Measurements from ENCODE around the gene HSPB2. TPM values are rescaled to one million over a fixed set of nuclear protein-coding genes. Genes with fewer than 3 reads are reported as not detected.

HSPB2 gene
- total RNA-seq, 6 experiments from 2014 or later, result 0.20 to 0.49 TPM; not detected in 4

DNA sequence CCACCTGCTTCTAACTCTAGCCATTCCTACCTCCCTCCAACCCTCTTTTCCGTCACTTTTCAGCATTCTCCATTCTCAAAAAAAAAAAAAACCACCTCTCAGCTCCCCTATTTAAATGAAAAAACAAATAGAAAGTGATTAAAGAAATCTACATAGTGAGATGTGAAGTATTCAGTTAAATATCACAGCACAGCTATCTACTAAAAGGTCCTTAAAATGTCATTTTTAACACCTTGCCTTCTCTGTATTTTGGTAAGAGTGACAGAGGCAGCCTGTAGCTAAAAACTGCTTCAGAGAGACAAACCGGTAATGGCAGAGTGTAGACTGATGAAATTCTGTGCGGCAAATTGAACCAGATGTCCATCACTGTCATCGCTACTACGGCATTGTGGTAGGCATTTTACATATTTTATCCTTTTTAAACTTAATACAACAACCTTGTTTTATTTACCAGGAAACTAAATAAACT lies 40.8 kb upstream of the HSPB2 start:
- no peaks in the 10 kb centered on the region for H3K9me3 ChIP-seq
- intact Hi-C loops (cut with DNase I), result no loop called here
- 53% methylated on average over 5 of the region's 5 CpGs for WGBS (ENCODE audit: insufficient coverage, low coverage, low lambda C conversion rate, missing lambda C conversion rate)
- H3K4me3 ChIP-seq, result peak overlapping the region; percentile 83 to 98 (median 89)
- H3K4me1 ChIP-seq, result peaks cover 0 to 16% (median 4%) of the 10 kb centered on the region in 4 donors
- peak in 2 of 4 donors; percentile 13 to 20 for ATAC-seq
- no peak for TF ChIP-seq POLR2A (IDR thresholded peaks at IDR 0.05)
- TF ChIP-seq, protein P1, sequence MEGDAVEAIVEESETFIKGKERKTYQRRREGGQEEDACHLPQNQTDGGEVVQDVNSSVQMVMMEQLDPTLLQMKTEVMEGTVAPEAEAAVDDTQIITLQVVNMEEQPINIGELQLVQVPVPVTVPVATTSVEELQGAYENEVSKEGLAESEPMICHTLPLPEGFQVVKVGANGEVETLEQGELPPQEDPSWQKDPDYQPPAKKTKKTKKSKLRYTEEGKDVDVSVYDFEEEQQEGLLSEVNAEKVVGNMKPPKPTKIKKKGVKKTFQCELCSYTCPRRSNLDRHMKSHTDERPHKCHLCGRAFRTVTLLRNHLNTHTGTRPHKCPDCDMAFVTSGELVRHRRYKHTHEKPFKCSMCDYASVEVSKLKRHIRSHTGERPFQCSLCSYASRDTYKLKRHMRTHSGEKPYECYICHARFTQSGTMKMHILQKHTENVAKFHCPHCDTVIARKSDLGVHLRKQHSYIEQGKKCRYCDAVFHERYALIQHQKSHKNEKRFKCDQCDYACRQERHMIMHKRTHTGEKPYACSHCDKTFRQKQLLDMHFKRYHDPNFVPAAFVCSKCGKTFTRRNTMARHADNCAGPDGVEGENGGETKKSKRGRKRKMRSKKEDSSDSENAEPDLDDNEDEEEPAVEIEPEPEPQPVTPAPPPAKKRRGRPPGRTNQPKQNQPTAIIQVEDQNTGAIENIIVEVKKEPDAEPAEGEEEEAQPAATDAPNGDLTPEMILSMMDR (IDR thresholded peaks at IDR 0.05), result no peak
- H3K36me3 ChIP-seq, result peaks cover 0 to 21% (median 2%) of the 10 kb centered on the region in 4 donors
- peak overlapping the region; percentile 89 to 91 (median 90) for H3K27ac ChIP-seq
- no peak for DNase-seq
- H3K27me3 ChIP-seq, result no peaks in the 10 kb centered on the region

DNA sequence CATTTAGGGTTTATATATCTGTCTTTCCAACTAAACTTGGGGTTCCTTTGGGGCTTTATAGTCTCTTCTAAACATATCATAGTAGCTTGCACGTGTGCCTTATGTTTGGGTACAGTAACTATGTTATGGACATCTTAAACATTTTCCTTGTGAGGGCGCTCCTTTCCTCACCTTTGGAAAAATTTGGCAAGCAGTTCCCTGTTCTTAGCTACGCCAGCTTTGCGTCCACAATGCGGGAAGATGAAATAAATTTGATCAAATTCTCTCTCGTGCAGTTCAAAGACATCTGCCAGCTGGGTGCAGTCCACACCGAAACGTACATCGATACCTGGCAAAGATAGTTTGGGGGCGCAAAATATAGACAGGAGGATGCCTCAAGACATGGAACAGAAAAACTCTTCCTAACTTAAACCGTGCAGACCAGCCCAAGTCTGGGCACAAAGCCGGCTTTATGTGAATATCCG lies 34.1 kb upstream of the HSPB2 start:
- WGBS (ENCODE audit: insufficient coverage, low coverage, low lambda C conversion rate, missing lambda C conversion rate), result 0% methylated on average over 13 of the region's 13 CpGs
- peaks cover 0 to 6% (median 0%) of the 10 kb centered on the region in 4 donors for H3K4me1 ChIP-seq
- H3K4me3 ChIP-seq, result peak overlapping the region; percentile 50 to 63 (median 62)
- intact Hi-C loops (cut with DNase I), result no loop called here
- no peak for DNase-seq
- no peaks in the 10 kb centered on the region for H3K9me3 ChIP-seq
- peak overlapping the region; percentile 83 to 92 (median 91) for H3K27ac ChIP-seq
- no peaks in the 10 kb centered on the region for H3K36me3 ChIP-seq
- H3K27me3 ChIP-seq, result no peaks in the 10 kb centered on the region
- peak in 3 of 4 donors; percentile 6 to 31 (median 20) for ATAC-seq
- TF ChIP-seq POLR2A (IDR thresholded peaks at IDR 0.05), result no peak
- TF ChIP-seq, protein P1 (IDR thresholded peaks at IDR 0.05), result no peak

DNA sequence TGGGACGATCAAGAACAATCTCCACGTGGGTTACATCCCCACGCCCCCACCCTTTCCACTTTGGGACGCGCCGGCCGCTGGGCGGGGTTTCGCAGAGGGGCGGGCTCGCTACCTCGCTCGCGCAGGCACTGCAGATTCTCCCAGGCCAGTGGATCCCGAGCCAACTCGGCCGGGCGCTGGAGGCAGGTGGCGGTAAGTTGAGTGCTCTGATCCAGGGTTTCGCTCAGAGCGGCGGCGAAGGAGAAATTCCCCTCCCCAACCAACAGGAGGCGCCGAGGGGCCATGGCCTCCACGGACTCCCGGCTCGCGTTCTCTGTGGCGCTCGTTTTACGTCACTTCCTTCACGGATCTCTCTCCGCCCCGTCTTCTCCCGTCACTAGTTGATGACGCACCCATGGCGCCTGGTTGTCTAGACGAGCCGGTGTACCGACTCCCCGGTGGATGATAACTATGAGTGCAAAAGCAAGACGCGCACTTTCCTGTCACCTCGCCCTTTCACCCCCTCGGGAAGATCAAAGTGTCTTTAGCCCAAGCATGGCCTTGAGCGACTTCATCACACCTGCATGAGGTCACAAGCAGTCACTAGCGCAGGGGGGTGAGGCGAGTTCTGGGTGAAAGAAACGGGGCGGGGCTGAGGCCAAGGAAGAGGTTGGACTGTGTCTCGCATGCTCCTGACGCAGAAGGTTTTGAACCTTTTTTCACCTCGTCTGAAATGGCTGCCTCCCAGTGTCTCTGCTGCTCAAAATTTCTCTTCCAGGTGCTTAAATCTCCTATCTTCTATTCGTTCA lies 33.5 kb upstream of the HSPB2 start, which contains the start of the genes CFAP68 and FDXACB1:
CFAP68 (plus strand) TSS at position 693 of the 788 bp plus-strand sequence; CDS start at position 713, 20 bp downstream.
FDXACB1 (minus strand) TSS at position 317 of the 788 bp plus-strand sequence; CDS start at position 284, 33 bp downstream.
- H3K27ac ChIP-seq, result peak within 1 kb of the TSS; percentile 83 to 92 (median 91)
- no peaks in the 10 kb centered on the region for H3K36me3 ChIP-seq
- H3K4me1 ChIP-seq, result peaks cover 0 to 6% (median 0%) of the 10 kb centered on the region in 4 donors
- DNase-seq (peak; percentile 96 to 98 (median 98)), ATAC-seq (peak; percentile 95 to 97 (median 96))
- WGBS (ENCODE audit: insufficient coverage, low coverage, low lambda C conversion rate, missing lambda C conversion rate), result under 1% methylated on average over 26 of the region's 55 CpGs
- peak within 1 kb of the TSS; percentile 50 to 63 (median 62) for H3K4me3 ChIP-seq
- no peaks in the 10 kb centered on the region for H3K27me3 ChIP-seq
- no peak for TF ChIP-seq POLR2A (IDR thresholded peaks at IDR 0.05)
- TF ChIP-seq, protein P1 (IDR thresholded peaks at IDR 0.05), result peak; percentile 94 to 98 (median 96)
- H3K9me3 ChIP-seq, result no peaks in the 10 kb centered on the region
- intact Hi-C loops (cut with DNase I), result no loop called here

DNA sequence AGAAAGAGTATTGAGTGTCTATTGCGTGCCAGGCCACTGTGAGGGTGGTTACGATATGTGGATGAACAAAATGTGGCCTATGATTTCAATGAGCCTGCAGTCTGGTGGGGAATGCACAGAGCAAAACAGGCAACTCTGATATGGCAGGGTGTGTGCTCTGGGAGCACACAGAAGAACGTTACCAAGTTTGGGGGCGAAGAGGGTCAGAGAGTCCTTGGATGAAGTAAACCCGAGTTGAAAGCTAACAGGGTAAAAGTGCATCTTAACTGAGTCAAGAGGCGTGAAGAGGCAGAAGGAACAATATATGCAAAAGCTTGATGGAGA lies 32.9 kb upstream of the HSPB2 start:
- H3K36me3 ChIP-seq, result no peaks in the 10 kb centered on the region
- intact Hi-C loops (cut with DNase I), result no loop called here
- H3K4me1 ChIP-seq, result peaks cover 0 to 6% (median 0%) of the 10 kb centered on the region in 4 donors
- ATAC-seq, result no peak
- DNase-seq, result no peak
- 21% methylated on average over 5 of the region's 6 CpGs for WGBS (ENCODE audit: insufficient coverage, low coverage, low lambda C conversion rate, missing lambda C conversion rate)
- H3K9me3 ChIP-seq, result no peaks in the 10 kb centered on the region
- H3K4me3 ChIP-seq, result peak overlapping the region; percentile 50 to 63 (median 62)
- H3K27ac ChIP-seq, result peak overlapping the region; percentile 83 to 92 (median 91)
- TF ChIP-seq, protein P1 (IDR thresholded peaks at IDR 0.05), result no peak
- TF ChIP-seq POLR2A (IDR thresholded peaks at IDR 0.05), result no peak
- H3K27me3 ChIP-seq, result no peaks in the 10 kb centered on the region
